Neuron (in vitro differentiated cells): ENCODE data around the gene INTS14.
A peak's percentile ranks its signal among the peaks of the same experiment; 100 is the strongest.
"Not testable (repeated sequence)": the region's sequence is repeated elsewhere in the genome, so short reads cannot be mapped to it uniquely, and the experiment has no call there.

Experiments used
- H2AFZ ChIP-seq: one replicate; pipeline ENCODE4 v1.6.1; 2013; ENCODE audit warnings: low read depth, mild to moderate bottlenecking, inconsistent platforms, low read length, moderate library complexity
- H3K27me3 ChIP-seq: one replicate; pipeline ENCODE4 v1.6.1; 2013; ENCODE audit warnings: low read length; ENCODE audit not compliant: insufficient read depth
- H3K36me3 ChIP-seq: one replicate; pipeline ENCODE4 v1.6.1; 2013; ENCODE audit warnings: low read length; ENCODE audit not compliant: insufficient read depth
- H3K4me1 ChIP-seq: one replicate; pipeline ENCODE4 v1.6.1; 2013; ENCODE audit warnings: low read length; ENCODE audit not compliant: insufficient read depth
- H3K4me3 ChIP-seq: 2 replicates; pipeline ENCODE4 v1.5.1; 2013; ENCODE audit warnings: mild to moderate bottlenecking, low read length, moderate library complexity
- H3K9me3 ChIP-seq: one replicate; pipeline ENCODE4 v1.6.1; 2013; ENCODE audit warnings: low read length

Gene INTS14

GRCh38 chr15:65620833-65621232 lies 9.9 kb upstream of the INTS14 start:
- Histone ChIP-seq H3K27me3 (no peaks in the 10 kb centered on the region), H3K9me3 (no peaks in the 10 kb centered on the region), H2AFZ (no peak overlapping the region), H3K4me3 (no peak overlapping the region), H3K4me1 (no peaks in the 10 kb centered on the region), H3K36me3 (no peaks in the 10 kb centered on the region)

- Histone ChIP-seq H3K36me3 (no peaks in the 10 kb centered on the region), H3K9me3 (no peaks in the 10 kb centered on the region), H2AFZ (no peak overlapping the region), H3K4me3 (no peak overlapping the region), H3K4me1 (no peaks in the 10 kb centered on the region), H3K27me3 (no peaks in the 10 kb centered on the region)
Observed at GRCh38 chr15:65619626-65620290, 8.8 kb upstream of the INTS14 start.

GRCh38 chr15:65618560-65619109 lies 7.7 kb upstream of the INTS14 start:
- H3K36me3 ChIP-seq: no peaks in the 10 kb centered on the region
- H3K4me3 ChIP-seq: no peak overlapping the region
- H3K4me1 ChIP-seq: no peaks in the 10 kb centered on the region

GRCh38 chr15:65615887-65616286 lies 5.0 kb upstream of the INTS14 start:
- H3K9me3 ChIP-seq, H3K4me3 ChIP-seq, H2AFZ ChIP-seq, H3K27me3 ChIP-seq, H3K36me3 ChIP-seq: not testable (repeated sequence)
- peaks cover 13% of the 10 kb centered on the region for H3K4me1 ChIP-seq

More at GRCh38 chr15:65618560-65619109, 7.7 kb upstream of the INTS14 start:
- no peak overlapping the region for H2AFZ ChIP-seq
- no peaks in the 10 kb centered on the region for H3K9me3 ChIP-seq
- H3K27me3 ChIP-seq: no peaks in the 10 kb centered on the region

- no peak overlapping the region for H3K4me3 ChIP-seq
- H3K9me3 ChIP-seq: no peaks in the 10 kb centered on the region
- peaks cover 2% of the 10 kb centered on the region for H3K36me3 ChIP-seq
Observed at GRCh38 chr15:65612949-65613744, 2.2 kb upstream of the INTS14 start.

GRCh38 chr15:65612616-65612946 lies 1.6 kb upstream of the INTS14 start:
- peaks cover 24% of the 10 kb centered on the region for H3K4me1 ChIP-seq
- no peaks in the 10 kb centered on the region for H3K27me3 ChIP-seq
- peaks cover 2% of the 10 kb centered on the region for H3K36me3 ChIP-seq
- H3K9me3 ChIP-seq: no peaks in the 10 kb centered on the region
- H2AFZ ChIP-seq: no peak overlapping the region
- no peak overlapping the region for H3K4me3 ChIP-seq

More at GRCh38 chr15:65612949-65613744, 2.2 kb upstream of the INTS14 start:
- Histone ChIP-seq H3K4me1 (peaks cover 24% of the 10 kb centered on the region), H2AFZ (no peak overlapping the region), H3K27me3 (no peaks in the 10 kb centered on the region)

- Histone ChIP-seq H3K9me3 (no peaks in the 10 kb centered on the region), H3K27me3 (no peaks in the 10 kb centered on the region), H3K4me1 (peaks cover 24% of the 10 kb centered on the region), H3K4me3 (peak overlapping the region; percentile 68), H2AFZ (peak overlapping the region; percentile 56), H3K36me3 (peaks cover 6% of the 10 kb centered on the region)
Observed at GRCh38 chr15:65611888-65612615, 1.1 kb upstream of the INTS14 start.

GRCh38 chr15:65603559-65603958 lies 7.4 kb downstream of the INTS14 start:
- peaks cover 51% of the 10 kb centered on the region for H3K36me3 ChIP-seq
- no peak overlapping the region for H3K4me3 ChIP-seq
- H2AFZ ChIP-seq: no peak overlapping the region
- no peaks in the 10 kb centered on the region for H3K27me3 ChIP-seq
- no peaks in the 10 kb centered on the region for H3K9me3 ChIP-seq
- H3K4me1 ChIP-seq: no peaks in the 10 kb centered on the region

- no peak overlapping the region for H3K4me3 ChIP-seq
- H3K9me3 ChIP-seq: no peaks in the 10 kb centered on the region
- peaks cover 55% of the 10 kb centered on the region for H3K36me3 ChIP-seq
- no peaks in the 10 kb centered on the region for H3K27me3 ChIP-seq
- H3K4me1 ChIP-seq: no peaks in the 10 kb centered on the region
- no peak overlapping the region for H2AFZ ChIP-seq
Observed at GRCh38 chr15:65603134-65603533, 7.8 kb downstream of the INTS14 start.

GRCh38 chr15:65599677-65600076 lies 11.3 kb downstream of the INTS14 start:
- no peak overlapping the region for H2AFZ ChIP-seq
- H3K27me3 ChIP-seq: no peaks in the 10 kb centered on the region
- no peak overlapping the region for H3K4me3 ChIP-seq
- H3K9me3 ChIP-seq: no peaks in the 10 kb centered on the region
- H3K4me1 ChIP-seq: no peaks in the 10 kb centered on the region
- H3K36me3 ChIP-seq: peaks cover 73% of the 10 kb centered on the region

GRCh38 chr15:65598468-65598867 lies 12.5 kb downstream of the INTS14 start:
- H3K9me3 ChIP-seq: no peaks in the 10 kb centered on the region
- no peaks in the 10 kb centered on the region for H3K27me3 ChIP-seq
- no peak overlapping the region for H3K4me3 ChIP-seq
- H2AFZ ChIP-seq: no peak overlapping the region
- H3K4me1 ChIP-seq: no peaks in the 10 kb centered on the region
- peaks cover 68% of the 10 kb centered on the region for H3K36me3 ChIP-seq

GRCh38 chr15:65595960-65596359 lies 15.0 kb downstream of the INTS14 start:
- Histone ChIP-seq H3K4me3 (no peak overlapping the region), H3K4me1 (no peaks in the 10 kb centered on the region), H3K36me3 (peaks cover 78% of the 10 kb centered on the region), H2AFZ (no peak overlapping the region), H3K9me3 (no peaks in the 10 kb centered on the region), H3K27me3 (no peaks in the 10 kb centered on the region)

- H3K4me3 ChIP-seq: no peak overlapping the region
- H3K36me3 ChIP-seq: peaks cover 66% of the 10 kb centered on the region
- H3K4me1 ChIP-seq: peaks cover 42% of the 10 kb centered on the region
- no peaks in the 10 kb centered on the region for H3K27me3 ChIP-seq
- H2AFZ ChIP-seq: no peak overlapping the region
- H3K9me3 ChIP-seq: no peaks in the 10 kb centered on the region
Observed at GRCh38 chr15:65587094-65587493, 23.8 kb downstream of the INTS14 start.
